ENCODE data around the gene UNK.
A peak's percentile ranks its signal among the peaks of the same experiment; 100 is the strongest.

Gene UNK, protein sequence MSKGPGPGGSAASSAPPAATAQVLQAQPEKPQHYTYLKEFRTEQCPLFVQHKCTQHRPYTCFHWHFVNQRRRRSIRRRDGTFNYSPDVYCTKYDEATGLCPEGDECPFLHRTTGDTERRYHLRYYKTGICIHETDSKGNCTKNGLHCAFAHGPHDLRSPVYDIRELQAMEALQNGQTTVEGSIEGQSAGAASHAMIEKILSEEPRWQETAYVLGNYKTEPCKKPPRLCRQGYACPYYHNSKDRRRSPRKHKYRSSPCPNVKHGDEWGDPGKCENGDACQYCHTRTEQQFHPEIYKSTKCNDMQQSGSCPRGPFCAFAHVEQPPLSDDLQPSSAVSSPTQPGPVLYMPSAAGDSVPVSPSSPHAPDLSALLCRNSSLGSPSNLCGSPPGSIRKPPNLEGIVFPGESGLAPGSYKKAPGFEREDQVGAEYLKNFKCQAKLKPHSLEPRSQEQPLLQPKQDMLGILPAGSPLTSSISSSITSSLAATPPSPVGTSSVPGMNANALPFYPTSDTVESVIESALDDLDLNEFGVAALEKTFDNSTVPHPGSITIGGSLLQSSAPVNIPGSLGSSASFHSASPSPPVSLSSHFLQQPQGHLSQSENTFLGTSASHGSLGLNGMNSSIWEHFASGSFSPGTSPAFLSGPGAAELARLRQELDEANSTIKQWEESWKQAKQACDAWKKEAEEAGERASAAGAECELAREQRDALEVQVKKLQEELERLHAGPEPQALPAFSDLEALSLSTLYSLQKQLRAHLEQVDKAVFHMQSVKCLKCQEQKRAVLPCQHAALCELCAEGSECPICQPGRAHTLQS

DNA sequence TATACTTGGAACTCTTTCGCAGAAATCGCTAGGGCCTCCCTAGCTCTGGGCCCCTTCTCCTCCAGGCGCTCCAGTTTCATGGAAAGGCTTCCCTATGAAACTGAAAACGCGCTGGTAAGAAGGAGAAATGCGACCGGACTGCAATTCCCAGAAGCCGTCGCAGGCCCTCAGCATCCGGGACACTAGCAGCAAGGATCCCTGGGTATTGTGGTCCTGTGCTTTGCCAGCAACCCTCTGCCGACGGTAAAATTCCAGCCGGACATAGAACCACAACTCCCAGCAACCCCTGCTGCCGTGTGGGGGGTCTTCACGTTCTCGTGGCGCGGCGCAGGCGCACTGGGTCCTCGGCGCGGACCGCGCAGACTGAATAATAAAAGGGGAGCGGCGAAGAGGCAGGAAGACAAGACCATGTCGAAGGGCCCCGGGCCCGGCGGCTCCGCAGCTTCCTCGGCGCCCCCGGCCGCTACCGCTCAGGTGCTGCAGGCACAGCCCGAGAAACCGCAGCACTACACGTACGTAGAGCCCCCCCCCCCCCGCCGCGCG lies at the start of gene UNK:
UNK (plus strand) TSS at position 334 of the 543 bp plus-strand sequence; CDS start at position 409, 75 bp downstream.
- DNase-seq (ENCODE audit: low read depth, low spot score), result peak; percentile 99

DNA sequence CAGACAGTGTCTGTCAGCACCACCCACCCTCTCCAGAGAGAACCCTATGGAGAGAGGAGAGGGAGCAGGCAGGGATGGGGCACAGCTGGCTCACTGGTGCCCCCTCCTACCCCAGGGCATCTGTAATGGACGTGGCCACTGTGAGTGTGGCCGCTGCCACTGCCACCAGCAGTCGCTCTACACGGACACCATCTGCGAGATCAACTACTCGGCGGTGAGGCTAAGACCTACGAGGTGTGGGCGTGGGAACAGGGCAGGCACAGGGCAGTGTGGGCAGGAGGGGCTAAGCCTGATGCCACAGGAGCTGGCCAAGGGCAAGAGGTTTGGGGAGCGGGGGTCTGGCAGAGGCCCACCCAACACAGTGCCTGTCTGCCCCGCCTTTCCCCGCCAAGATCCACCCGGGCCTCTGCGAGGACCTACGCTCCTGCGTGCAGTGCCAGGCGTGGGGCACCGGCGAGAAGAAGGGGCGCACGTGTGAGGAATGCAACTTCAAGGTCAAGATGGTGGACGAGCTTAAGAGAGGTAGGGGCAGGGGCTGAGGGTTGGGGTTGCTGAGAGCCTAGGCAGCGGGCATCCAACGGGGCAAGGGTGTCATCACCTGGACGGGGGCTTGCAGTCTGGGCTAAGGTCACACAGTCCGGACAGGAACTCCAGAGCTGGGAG lies 48.3 kb upstream of the UNK start:
- no peak for DNase-seq (ENCODE audit: low read depth, low spot score)

DNA sequence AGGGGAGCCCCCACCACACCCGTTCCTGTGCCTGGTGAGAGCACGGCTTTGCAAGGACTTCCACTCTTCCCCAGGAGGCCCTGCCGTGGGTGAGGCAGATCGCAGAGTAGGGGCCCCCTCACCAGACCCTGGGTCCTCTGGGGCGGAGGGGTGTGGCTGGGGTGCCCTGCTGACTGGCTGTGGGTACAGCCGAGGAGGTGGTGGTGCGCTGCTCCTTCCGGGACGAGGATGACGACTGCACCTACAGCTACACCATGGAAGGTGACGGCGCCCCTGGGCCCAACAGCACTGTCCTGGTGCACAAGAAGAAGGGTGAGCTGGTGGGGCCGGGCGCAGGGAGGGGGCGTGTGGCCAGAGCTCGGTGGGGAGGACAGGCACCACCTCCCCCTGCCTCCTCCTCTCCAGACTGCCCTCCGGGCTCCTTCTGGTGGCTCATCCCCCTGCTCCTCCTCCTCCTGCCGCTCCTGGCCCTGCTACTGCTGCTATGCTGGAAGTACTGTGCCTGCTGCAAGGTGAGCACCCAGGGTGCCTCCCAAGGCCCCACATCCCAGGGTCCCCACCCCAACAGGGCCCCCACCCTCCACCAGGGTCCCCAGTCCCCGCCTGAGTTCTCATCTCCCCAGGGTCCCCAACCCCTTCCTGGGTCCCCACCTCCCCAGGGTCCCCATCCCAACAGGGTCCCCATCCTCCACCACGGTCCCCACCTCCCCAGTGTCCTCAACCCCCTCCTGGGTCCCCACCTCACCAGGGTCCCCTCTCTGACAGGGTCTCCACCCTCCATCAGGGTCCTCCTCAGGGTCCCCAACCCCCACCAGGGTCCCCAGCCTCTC lies 47.3 kb upstream of the UNK start:
- no peak for DNase-seq (ENCODE audit: low read depth, low spot score)

DNA sequence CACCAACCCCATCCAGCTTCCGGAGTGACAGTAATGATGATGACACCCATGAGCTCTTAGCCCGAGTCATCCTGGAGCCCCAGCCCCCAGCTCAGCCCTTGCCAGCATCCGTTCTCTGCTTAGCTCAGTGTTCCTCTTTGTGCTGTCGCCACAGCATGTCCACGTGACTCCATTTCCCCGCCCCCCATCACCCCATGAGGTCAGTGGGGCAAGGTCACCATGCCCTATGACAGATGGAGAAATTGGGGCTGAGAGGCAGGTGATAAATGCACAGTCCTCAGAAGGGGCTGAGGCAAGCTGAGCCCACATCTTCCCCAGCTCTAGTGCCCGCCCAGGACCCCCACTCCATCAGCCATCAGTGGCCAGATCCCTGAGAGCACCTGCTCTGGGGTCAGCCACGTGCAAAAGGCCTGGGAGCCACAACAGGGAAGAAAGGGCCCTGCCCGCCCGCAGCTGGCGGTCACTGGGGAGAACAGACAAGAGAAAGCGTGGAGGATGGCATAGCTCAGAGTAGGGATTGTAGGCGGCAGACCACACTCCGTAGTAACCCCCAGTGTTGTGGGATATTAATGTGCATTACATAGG lies 46.3 kb upstream of the UNK start:
- DNase-seq (ENCODE audit: low read depth, low spot score), result no peak

DNA sequence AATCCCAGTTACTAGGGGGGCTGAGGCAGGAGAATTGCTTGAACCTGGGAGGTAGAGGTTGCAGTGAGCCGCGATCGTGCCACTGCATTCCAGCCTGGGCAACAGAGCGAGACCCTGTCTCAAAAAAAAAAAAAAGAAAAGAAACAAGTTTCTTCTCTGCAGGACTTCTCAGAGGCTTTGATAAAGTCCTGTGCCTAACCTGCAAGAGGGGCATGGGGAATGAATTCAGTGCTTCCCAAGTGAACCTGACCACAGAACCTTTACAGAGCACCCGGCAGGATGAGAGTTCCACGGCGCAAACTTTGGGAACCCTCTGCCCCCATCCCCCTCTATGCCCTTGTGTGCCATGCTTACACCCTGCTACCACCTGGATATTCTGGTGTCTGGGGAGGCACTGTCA lies 45.4 kb upstream of the UNK start:
- no peak for DNase-seq (ENCODE audit: low read depth, low spot score)

DNA sequence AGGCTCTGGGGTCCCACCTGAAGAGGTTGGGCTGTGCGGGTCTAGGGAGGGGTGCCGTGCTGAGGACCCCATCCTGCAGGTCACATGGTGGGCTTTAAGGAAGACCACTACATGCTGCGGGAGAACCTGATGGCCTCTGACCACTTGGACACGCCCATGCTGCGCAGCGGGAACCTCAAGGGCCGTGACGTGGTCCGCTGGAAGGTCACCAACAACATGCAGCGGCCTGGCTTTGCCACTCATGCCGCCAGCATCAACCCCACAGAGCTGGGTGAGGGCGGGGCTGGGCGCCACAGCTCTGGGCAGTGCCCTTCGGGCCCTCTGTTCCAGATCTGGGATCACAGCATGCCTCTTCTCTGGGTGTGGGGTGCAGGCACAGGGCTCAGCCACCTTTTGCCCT lies 44.8 kb upstream of the UNK start:
- no peak for DNase-seq (ENCODE audit: low read depth, low spot score)

DNA sequence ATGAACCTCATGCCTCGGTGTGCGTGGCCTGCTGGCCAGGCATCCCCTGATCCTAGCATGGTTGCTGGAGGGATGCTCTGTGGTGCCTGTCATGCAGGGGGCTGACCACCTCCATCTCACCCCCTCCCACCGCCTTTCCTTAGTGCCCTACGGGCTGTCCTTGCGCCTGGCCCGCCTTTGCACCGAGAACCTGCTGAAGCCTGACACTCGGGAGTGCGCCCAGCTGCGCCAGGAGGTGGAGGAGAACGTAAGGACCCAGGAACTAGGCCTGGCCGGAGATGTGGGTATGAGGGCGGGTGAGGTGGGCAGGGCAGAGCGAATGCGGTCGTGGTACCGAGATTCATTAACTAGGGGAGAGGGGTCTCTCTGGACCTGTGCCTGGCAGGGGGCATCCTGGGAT lies 44.4 kb upstream of the UNK start:
- DNase-seq (ENCODE audit: low read depth, low spot score), result no peak

DNA sequence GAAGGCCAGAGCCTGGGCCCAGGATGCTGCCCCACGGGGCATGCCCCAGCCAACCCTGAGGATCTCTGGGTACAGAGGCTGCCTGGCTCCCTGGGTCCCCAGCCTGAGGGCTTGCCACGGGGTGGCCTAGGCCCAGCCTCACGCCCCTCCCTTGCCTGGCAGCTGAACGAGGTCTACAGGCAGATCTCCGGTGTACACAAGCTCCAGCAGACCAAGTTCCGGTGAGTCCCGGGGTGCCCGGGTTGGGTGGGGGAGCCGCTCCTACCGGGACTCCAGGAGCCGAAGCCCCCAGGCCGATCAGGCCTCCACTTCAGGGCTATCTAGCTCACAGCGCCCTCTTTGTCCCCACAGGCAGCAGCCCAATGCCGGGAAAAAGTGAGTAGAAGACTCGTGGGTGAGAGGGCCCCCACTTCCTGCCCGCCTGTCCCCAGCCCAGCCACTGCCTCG lies 44.0 kb upstream of the UNK start:
- DNase-seq (ENCODE audit: low read depth, low spot score), result no peak

DNA sequence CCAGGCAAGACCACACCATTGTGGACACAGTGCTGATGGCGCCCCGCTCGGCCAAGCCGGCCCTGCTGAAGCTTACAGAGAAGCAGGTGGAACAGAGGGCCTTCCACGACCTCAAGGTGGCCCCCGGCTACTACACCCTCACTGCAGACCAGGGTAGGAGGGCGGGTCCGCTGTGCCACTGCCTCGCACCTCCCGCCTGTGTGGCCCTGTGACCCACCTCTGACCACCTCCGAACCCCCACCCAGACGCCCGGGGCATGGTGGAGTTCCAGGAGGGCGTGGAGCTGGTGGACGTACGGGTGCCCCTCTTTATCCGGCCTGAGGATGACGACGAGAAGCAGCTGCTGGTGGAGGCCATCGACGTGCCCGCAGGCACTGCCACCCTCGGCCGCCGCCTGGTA lies 42.3 kb upstream of the UNK start:
- no peak for DNase-seq (ENCODE audit: low read depth, low spot score)

DNA sequence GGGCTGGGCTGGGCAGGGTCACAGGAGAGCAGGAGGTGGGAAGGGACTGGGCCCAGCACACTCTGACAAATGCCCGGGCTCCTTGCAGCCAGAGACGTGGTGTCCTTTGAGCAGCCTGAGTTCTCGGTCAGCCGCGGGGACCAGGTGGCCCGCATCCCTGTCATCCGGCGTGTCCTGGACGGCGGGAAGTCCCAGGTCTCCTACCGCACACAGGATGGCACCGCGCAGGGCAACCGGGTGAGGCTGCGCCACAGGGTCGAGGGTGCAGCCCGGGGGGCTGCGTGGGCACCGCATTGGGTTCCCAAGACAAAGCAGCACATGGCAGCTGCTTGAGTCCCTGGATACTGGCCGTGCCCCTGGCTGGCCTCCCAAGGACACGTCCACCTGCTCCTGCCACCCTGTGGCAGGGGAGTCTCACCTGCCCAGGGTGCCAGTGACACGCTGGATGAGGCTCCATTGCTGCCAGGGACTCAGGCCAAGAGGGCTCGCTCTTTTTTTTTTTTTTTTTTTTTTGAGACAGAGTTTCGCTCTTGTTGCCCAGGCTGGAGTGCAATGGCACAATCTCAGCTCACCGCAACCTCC lies 40.9 kb upstream of the UNK start:
- DNase-seq (ENCODE audit: low read depth, low spot score), result no peak

DNA sequence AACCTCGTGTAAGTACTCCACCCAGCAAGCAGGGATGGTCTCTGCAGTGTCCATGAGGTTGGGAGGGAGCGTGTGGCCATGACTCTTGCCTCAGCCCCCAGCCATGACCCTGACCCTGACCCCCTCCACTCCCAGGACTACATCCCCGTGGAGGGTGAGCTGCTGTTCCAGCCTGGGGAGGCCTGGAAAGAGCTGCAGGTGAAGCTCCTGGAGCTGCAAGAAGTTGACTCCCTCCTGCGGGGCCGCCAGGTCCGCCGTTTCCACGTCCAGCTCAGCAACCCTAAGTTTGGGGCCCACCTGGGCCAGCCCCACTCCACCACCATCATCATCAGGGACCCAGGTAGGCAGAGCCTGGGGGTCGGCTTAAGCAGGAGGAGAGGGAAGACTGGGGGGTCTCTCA lies 35.9 kb upstream of the UNK start:
- no peak for DNase-seq (ENCODE audit: low read depth, low spot score)

DNA sequence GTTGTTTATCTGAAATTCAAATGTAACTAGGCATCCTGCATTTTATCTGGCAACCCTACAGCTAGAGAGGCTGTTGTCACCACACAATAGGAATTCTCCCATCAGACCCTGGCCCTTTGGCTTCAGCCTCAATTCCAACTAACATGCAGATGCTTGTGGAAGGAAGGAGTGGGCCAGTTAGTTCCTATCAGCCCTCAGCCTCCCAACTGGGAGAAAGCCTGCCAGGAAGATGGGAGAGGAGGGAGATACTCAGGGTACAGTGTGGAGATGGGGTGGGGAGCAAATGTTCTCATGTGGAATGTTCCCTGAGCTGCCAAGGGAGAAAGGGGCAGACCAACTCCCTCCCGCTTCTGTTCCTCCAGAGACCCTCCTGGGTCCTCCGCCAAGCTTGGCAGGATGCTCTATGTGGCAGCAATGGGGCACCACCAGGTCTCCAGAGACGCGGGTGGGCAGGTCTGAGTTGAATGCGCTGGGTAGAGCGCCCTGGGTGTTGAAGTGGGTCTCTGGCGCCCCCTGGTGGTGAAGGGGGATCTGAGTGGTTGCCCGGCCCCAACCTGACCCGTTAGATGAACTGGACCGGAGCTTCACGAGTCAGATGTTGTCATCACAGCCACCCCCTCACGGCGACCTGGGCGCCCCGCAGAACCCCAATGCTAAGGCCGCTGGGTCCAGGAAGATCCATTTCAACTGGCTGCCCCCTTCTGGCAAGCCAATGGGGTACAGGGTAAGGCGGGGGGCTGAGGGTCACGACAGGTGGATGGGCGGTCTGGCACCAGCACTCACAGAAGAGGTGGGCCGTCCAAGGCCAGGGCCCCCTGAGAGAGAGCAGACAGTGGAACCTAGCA lies 34.8 kb upstream of the UNK start:
- peak; percentile 86 for DNase-seq (ENCODE audit: low read depth, low spot score)

DNA sequence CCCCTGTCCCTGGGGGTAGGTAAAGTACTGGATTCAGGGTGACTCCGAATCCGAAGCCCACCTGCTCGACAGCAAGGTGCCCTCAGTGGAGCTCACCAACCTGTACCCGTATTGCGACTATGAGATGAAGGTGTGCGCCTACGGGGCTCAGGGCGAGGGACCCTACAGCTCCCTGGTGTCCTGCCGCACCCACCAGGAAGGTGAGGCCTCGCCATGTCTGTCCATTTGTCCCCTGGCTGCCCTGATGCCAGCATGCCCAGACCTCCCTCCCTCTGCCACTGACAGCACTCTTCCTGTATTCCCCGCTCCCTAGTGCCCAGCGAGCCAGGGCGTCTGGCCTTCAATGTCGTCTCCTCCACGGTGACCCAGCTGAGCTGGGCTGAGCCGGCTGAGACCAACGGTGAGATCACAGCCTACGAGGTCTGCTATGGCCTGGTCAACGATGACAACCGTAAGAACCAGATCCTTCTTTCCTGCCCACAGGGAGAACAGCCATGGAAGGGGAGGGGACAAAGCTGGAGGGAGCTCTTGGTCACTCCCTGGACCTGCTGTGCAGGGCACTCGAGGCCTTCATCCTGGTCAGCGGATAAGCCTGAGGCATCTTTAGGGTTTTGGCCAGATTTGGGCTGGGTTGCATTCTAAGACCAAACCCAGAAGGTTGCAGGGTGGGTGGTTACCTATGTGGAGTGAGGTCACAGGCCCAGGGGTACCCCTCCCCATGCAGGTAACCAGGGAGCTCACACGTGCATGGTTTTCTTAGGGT lies 33.8 kb upstream of the UNK start:
- no peak for DNase-seq (ENCODE audit: low read depth, low spot score)

DNA sequence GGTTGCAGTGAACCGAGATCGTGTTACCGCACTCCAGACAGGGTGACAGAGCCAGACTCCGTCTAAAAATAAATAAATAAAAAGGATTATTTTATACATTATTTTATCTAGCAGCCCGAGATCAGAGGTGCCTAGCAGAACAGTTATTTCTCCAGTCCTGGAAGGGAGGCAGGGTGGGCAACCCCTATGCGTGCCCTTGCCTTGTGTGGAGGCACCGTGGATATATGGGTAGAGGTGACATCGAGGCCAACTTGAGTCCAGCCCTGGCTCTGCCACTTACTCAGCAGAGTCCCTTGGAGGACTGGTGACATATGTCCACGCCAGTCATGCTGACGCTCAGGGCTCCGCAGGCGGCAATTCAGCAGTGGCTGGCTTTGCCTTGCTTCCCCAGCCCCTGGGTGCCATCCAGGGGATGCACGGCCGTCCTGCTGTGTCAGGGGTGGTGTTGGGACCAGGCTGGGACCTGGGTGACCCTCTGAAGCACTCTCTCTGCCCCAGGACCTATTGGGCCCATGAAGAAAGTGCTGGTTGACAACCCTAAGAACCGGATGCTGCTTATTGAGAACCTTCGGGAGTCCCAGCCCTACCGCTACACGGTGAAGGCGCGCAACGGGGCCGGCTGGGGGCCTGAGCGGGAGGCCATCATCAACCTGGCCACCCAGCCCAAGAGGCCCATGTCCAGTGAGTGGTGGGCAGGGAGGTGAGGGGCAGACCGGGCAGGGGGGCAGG lies 32.8 kb upstream of the UNK start:
- DNase-seq (ENCODE audit: low read depth, low spot score), result no peak

DNA sequence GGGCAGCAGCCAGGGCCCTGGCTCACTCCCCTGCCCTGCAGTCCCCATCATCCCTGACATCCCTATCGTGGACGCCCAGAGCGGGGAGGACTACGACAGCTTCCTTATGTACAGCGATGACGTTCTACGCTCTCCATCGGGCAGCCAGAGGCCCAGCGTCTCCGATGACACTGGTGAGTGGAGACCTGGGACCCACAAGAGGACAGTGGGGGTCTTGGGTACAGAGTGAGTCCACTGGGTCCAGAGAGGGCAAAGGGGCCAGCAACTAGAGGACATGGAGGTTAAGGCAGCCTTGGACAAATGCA lies 32.2 kb upstream of the UNK start:
- no peak for DNase-seq (ENCODE audit: low read depth, low spot score)

DNA sequence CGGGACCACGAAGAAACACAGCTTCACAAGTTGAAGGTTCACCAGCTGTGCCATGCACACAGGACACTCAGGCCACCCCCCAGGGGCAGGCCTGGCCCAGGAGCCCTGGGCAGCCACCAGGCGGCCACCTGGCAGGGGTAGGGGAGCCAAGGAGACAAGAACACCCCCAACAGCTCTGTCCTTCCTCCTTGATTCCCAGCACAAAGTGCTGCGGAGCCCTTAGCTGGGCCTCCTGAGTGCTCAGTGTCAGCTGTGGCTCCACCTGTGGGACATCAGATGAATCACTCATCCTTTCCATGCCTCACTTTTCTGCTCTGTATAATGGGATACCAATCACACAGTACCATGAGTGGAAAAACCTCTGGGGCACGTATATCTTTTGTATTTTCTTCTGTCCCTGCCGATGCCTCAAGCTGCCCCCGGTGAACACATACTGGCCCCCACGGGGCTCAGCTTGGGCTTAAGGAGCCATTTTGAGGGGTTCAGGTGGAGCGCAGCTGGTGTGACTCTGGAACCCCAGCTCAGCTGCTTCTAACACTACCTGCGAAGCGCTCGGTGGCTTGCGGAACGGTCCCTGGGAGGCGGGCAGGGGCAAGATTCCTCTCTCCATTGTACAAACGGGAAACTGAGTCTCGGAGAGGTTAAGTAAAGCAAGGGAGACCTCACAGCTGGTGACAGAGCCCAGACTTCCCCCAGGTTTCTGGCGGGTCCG lies 31.6 kb upstream of the UNK start:
- no peak for DNase-seq (ENCODE audit: low read depth, low spot score)

DNA sequence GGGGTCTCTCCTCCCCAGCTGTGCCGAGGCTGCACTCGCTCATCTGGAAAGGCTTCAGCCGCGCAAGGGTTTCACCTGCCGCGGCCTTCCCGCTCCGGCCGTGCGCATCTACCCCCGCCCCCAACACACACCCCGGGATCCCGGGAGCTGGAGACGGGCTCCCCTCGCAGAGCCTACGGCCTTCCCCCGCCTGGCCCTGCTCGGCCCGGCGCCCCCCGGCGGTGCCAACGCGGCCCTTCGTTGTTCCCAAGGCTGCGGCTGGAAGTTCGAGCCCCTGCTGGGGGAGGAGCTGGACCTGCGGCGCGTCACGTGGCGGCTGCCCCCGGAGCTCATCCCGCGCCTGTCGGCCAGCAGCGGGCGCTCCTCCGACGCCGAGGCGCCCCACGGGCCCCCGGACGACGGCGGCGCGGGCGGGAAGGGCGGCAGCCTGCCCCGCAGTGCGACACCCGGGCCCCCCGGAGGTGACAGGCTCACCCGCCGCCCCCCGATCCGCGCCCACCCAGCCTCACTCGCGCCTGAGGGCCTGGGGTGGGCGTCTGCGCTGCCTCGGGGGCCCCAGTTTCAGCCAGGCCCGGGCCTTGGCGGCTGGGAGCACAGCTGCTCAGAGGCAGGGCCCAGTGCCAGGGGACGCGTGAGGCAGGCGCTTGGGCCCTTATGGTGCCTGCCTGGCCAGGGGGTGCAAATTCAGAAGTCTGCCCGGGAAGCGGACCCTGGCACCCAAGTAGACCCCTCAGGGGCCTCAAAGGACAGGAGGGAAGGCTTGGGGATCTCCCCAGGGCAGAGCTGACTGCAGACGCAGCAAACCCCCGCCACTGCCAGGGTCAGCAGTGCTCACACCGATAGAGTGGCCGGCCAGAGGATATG lies 30.9 kb upstream of the UNK start:
- peak; percentile 79 for DNase-seq (ENCODE audit: low read depth, low spot score)
